SH-SY5Y (cell line): ENCODE measurements around the gene IL19.

Source experiments
- GATA2 ChIP-seq: IDR thresholded peaks from 2 replicates; pipeline ENCODE4 v1.6.1; 2011; ENCODE audit warnings: mild to moderate bottlenecking, low read depth, low read length
- GATA3 ChIP-seq: IDR thresholded peaks from 2 replicates; pipeline ENCODE4 v1.6.1; 2011; ENCODE audit warnings: low read depth, mild to moderate bottlenecking, low read length, moderate library complexity

- TF ChIP-seq GATA2 (no peak), GATA3 (no peak)
Observed at GRCh38 chr1:206802401-206802800, 31.8 kb downstream of the IL19 start.
